ENCODE data around the gene CENPA.
"Not testable (repeated sequence)": the region's sequence is repeated elsewhere in the genome, so short reads cannot be mapped to it uniquely, and the experiment has no call there.

The CENPA gene

DNA sequence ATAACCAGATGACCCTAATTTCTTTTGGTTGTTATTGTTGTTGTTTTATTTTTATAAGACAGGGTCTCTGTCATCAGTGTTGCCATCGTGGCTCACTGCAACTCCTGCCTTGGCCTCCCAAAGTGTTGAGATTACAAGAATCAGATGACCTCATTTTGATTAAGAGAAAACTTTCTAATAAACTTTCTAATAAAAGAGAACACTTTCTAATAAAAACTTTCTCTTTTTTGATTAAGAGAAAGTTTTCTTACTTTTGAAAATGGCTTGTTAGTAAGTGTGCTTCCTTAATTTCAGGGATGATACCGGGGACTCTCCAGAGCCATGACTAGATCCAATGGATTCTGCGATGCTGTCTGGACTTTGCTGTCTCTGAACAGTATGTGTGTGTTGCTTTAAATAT, 7.7 kb downstream of the CENPA start:
- no peak for DNase-seq (ENCODE audit: low read depth)

DNA sequence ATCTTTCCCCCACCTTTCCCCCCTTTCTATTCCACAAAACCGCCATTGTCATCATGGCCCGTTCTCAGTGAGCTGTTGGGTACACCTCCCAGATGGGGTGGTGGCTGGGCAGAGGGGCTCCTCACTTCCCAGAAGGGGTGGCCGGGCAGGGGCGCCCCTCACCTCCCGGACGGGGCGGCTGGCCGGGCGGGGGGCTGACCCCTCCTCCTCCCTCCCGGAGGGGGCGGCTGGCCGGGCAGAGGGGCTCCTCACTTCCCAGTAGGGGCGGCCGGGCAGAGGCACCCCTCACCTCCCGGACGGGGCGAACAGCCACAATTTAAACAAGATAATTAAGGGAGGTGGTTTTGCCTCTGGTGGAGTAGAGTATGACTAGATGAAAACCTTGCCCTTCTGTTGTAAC, 9.3 kb downstream of the CENPA start:
- not testable (repeated sequence) for DNase-seq (ENCODE audit: low read depth)

DNA sequence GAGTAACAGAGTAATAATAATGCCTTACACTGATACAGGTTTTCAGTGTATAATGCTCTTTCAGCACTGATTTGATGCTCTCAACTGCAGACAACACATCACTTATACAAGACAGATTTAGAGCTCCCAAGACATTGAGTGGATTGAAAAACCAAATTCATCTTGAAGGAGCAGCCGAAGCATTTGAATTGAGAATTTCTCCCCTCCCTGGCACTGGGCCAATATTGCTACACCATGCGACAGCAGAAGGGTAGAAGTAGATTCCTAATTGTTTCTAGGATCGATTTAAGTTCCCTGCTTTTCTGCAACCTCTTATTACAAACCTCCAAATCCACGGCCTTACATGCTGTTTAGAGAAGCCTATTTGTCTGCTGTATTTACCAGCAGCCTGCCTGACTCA, 15.5 kb downstream of the CENPA start:
- DNase-seq (ENCODE audit: low read depth), result no peak

DNA sequence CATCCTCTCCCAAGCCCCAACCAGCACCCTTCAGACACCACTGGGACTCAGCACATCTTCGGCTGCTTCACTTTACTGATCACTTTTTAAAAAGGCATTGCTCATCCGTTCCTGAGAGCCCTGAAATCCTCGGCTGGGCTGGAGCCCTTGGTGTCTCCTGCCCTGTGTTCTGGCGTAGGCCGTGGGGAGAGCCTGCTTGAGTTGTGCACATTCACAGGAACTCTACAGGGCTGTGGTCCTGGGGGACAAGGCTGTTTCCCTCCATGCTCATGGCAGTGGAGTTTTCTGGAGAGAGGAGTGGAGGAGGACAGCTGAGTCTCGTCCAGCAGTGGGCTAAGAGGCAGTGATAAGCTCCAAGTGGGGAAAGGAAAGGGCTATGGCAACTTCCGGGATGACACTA, 15.9 kb downstream of the CENPA start:
- no peak for DNase-seq (ENCODE audit: low read depth)

DNA sequence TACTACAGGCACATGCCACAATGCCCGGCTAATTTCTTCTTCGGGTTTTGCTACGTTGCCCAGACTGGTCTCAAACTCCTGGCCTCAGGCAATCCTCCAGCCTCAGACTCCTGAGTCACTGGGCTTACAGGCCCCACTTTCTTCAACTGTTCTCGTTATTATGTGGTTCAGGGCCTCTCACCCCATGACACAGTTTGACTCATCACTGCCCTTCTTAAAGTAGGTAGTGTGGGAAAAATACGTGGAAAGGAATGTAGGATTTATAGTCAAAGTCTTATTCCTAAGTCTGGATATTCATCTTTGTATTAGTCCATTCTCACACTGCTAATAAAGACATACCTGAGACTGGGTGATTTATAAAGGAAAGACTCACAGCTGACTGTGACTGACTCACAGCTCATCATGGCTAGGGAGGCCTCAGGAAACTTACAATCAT, 19.4 kb downstream of the CENPA start:
- peak; percentile 98 for DNase-seq (ENCODE audit: low read depth)

DNA sequence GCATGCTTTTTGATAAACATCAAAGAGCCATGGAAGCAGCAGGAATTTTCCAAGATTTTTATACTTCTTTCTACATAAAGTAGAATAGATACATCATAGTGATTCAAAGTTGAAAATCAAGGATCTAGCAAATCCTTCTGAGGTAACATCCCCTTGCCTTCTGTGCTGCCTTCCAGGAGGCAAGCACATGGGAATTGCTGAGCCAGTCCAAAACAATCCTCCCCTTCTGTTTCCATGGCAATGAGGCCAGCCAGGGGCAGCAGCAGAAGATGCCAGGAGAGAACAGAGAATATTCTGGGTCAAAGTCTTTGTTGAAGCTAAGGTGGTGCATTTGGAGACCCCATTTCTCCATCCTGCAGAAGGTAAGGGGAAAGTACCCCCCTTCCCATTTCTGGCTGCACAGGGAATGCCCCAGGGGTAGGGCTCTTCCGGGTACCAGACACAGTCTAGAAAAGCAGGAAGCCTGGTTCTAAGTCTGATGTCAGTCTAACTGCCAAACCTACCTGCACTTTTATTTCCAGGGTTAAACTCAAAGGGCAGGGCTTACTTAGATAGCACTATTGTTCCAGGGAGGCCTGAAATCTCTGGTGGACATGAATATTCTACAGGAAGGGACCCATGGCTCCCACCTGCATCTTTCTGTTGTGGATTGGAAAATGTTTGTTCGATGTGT, 22.1 kb downstream of the CENPA start:
- no peak for DNase-seq (ENCODE audit: low read depth)

DNA sequence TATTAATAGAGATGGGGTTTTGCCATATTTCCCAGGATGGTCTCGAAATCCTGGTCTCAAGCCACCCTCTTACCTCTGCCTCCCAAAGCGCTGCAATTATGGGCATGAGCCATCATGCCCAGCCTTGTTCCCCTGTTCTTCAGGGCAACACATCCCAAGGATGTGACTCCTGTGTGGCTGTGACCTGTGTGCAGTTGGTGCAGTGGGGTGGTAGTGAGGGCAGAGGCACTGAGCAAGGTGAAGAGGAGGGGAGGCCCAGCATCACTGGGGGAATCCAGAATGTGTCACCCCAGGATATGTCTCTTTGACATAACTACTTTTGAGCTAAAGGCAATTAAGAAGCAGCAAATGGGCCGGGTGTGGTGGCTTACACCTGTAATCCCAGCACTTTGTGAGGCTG, 23.4 kb downstream of the CENPA start:
- no peak for DNase-seq (ENCODE audit: low read depth)

DNA sequence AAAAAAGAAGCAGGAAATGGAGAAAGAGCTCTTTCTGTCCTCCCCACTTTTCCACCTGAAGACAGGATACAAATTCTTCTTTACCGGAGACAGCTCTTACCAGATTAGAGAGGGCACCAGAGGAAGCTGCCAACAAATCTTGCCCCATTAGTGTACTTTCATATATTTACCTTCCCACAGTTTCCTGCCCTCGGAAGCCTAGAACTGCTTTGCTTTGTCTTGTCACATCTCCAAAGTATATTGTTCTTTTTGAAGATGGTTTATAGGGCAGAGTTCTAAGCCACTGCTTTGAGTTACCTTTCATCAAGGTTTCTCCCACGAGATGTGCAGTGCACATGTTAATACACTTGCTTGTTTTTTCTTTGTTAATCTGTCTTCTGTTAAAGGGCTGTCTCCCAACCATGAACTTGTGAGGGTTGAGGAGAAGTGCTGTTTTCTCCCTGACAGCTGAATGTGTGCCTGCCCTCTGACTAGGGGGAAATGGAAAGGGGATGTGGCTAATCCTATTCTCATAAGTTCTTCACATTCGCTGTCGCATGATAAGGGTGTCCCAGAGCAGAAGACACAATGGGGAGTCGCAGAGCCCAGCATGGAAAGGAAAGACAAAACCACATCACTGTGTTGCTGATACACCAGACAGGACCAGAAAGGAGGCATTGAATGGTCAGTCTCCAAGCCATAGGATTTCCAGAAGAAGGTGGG, 24.2 kb downstream of the CENPA start:
- DNase-seq (ENCODE audit: low read depth), result no peak

DNA sequence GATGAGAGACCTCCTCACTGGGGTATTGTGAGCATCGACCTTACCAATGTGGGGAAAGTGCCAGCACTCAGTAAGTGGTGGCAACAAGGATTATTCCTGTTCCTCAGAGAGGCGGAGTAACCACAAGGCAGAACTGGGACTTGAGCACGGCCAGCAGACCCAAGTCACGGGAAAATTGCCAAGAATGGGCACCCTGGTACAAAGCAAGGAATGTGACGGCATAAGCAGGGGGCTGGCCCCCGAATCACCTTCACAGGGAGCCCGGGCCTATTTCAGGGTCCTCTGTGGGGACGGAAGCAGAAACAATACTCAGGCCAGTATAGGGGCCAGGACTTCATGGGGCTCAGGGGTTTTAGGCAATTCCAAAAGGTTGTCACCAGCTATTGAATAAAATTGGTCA, 25.4 kb downstream of the CENPA start:
- DNase-seq (ENCODE audit: low read depth), result no peak

DNA sequence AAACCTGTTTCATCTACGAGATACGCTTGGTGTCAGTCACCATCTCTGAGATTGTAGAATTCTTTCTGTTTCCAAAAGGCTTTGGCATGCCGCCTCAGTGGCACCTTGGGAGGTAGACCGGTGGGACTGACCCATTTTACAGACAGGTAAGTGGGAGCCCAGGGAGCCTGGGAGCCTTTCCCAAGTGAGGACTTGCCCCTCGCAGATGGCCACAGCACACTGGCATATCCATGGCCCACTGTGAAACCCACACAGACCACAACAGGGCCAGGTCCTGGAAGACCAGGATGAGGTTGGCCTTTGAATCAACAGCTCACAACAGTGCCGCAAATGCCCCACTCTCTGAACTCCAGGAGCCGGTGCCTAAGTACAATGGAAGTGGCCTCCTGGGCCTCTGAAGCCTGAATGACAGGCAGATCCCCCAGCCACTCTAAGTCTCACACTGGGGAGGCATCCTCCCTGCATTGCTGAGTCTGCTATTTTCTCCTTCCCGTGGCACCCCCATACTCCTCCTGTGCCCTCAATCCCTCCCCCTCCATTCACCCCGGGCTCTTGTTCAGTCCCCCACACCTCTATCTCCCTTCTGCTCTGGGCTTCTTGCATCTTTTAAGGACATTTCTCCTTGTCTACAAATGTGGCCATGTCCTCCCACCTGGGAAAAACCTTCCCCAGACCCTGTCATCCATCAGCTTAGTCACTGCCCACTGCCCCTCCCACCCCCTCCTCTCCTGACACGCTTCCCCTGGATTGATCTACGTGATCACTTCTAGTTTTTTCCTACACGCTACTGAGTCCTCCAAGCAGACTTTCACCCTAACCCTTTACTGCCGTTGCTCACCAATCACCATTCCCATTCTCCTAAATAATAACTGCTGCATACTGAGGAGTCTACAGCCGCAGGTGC, 26.2 kb downstream of the CENPA start:
- no peak for DNase-seq (ENCODE audit: low read depth)

DNA sequence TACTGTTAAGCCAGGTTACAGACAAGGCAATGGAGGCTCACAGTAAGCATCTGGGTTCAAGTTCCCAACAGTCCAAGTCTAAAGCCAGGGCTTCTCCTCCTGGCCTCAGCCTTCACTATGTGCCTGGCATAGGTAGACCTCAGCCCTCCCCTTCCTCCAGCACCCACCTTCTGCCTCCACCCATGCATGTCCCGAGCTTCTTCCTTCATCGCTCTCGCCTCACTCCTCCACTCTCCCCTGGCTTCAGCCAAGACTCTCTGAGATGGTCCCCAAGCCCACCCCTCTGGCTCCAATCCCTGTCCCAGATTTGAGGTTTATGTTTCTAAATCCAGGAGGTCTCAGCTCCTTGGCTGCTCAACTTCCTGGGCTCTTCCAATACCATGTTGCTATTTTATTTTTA, 26.9 kb downstream of the CENPA start:
- DNase-seq (ENCODE audit: low read depth), result no peak

DNA sequence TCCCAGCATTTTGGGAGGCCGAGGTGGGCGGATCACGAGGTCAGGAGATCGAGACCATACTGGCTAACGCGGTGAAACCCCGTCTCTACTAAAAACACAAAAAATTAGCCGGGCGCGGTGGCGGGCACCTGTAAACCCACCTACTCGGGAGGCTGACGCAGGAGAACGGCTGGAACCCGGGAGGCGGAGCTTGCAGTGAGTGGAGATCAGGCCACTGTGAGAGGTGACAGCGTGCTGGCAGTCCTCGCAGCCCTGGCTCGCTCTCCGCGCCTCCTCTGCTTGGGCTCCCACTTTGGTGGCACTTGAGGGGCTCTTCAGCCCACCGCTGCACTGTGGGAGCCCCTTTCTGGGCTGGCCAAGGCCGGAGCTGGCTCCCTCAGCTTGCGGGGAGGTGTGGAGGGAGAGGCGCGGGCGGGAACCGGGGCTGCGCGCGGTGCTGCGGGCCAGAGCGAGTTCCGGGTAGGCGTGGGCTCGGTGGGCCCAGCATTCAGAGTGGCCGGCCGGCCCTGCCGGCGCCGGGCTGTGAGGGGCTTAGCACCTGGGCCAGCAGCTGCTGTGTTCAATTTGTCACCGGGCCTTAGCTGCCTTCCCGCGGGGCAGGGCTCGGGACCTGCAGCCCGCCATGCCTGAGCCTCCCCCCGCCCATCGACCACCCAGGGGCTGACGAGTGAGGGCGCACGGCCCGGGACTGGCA, 28.4 kb downstream of the CENPA start:
- not testable (repeated sequence) for DNase-seq (ENCODE audit: low read depth)

DNA sequence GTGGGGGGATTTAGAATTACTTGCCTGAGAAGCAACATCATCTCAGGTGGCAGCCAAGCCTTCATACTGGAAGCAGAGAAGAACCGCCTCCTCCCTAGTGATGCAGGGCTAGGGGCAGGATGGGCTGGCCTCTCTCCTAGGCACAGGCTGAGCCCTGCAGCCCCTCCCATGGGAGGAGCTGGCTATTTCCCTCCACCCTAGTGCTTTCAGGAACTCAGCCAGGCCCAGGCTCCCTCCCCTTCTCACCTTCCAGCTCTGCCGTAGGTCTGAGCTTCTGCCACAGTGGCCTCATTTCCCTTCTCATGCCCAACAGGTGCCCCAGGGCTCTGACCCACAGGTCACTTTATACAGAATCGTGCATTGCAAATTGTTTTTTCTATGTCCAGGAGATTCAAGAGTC, 31.0 kb downstream of the CENPA start:
- no peak for DNase-seq (ENCODE audit: low read depth)

DNA sequence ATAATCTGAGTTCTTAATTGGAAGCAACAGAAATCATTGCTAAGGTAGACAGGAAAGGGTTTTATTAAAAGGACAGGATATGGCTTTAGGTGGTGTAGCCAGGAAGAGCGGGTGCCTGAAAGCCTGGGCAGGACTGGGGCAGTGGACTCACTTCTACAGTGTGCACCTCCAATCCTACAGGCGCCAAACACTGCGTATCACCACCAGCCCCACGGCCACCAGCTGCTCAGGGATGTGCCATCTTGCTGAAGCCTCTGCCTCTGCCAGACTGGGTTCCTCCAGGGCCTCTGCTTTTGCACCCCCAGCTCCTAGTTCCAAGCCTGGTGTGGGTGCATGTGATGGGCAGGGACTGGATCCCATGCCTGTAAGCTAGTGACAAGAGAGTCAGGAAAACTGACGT, 32.4 kb downstream of the CENPA start:
- no peak for DNase-seq (ENCODE audit: low read depth)

DNA sequence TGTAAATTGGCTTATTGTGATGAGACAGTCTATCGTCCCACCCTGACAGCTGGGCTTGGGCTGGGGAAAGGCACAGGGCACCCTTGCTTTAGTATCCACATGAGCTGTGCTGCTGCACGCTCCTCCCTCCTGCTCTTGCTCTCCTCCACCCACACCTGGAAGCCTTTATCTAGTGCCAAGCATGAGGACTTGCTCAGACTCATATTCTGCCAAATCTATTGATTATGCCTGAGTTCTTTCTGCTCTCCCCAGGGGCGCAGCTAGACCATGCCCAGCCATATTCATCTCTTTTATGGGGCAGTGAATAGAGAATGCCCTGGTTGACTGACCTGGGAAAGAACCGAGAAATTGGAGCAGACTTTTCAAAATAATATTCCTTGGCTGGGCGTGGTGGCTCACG, 33.1 kb downstream of the CENPA start:
- DNase-seq (ENCODE audit: low read depth), result no peak

DNA sequence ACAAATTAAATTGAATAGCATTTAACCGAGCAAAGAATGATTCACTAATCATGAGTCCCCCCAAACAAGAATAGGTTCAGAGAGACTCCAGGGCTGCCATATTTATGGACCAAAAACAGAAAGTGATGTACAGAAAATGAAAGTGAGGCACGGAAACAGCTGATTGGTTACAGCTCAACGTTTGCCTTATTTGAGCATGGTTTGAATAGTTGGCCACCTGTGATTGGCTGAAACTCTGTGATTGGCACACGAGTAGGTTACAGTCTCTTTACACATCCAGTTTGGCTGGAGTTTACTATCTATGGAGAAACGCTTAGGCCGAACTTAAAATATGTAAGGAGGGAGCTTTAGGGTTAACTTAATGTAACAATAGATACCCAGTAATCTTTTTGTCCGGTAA, 35.1 kb downstream of the CENPA start:
- DNase-seq (ENCODE audit: low read depth), result no peak

DNA sequence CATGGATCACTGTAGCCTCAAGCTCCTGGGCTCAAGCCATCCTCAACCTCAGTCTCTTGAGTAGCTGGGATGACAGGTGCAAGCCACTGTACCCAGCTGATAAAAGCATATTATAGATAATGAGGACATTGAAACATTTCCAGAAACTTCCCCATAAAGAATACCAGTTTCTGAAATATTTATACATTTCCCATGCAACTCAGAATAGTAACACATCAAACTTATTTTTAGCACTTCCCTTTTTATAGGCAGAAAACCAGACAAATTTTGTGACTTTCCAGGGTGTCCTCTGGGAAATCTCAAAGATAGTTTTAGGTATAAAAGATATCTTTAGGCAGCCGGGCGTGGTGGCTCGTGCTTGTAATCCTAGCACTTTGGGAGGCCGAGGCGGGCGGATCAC, 37.0 kb downstream of the CENPA start:
- DNase-seq (ENCODE audit: low read depth), result no peak

DNA sequence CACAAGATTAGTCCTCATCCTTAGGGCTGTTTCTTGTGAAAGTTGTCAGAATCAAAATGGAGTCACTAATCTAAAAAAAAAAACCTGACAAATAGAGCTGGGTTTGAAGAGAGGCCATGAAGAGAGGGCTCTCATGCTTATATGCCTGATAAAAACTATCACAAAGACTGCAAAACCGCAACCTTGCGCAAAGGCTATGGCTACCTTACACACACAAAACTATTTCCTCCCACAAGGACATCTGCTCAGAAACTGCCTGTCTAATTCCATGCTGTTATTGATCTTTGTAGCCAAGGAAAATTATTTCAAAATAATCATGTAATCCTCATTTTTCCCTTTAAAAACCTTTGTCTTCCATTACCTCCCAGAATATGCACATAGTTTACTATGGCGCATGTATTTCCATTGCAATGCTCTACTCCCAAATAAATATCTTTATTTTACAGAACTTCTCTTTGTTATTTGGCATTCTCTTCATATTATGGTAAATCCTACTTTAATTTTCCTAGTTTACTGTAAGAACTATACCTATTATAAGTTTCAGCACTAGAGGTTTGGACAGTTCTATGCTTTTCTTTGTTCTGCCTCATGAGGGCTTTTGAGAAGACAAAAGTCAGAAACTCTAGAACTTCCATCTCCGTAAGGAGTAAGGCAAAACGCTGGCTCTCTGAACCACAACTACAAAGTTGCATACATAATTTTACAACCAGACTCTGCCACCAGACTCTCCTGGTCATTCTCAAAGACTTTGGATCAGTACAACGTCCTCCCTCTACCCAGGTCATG, 52.5 kb downstream of the CENPA start:
- peak; percentile 43 for DNase-seq (ENCODE audit: low read depth)

DNA sequence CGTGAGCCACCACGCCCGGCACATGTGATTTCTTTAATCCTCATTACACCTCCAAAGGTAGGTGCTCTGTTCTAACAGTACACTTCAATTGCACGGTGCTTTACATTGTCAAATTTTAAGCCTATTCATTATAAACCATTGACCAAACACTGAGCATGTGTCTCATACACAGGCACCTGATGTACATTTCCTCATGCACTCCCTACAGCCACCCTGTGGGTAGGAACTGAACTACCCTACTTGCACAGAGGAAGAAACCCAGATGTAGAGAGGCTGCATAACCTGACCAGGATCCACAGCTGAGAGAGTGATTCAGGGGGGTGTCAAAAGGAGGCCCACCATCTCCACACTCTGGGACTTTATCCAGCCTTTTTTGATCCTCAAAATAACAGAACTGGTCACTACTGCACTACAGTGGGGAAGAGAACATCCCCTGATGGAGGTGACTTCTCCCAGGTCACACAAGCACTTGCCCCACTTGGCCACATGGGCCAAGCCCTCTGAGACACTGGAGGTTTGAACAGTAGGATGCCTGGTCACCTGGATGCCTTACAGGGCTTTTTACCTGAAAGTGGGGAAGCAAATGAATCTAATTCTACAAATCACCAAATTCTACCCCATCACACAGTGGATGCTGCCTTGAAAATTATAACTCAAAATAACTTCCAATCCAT, 55.2 kb downstream of the CENPA start:
- peak; percentile 29 for DNase-seq (ENCODE audit: low read depth)

DNA sequence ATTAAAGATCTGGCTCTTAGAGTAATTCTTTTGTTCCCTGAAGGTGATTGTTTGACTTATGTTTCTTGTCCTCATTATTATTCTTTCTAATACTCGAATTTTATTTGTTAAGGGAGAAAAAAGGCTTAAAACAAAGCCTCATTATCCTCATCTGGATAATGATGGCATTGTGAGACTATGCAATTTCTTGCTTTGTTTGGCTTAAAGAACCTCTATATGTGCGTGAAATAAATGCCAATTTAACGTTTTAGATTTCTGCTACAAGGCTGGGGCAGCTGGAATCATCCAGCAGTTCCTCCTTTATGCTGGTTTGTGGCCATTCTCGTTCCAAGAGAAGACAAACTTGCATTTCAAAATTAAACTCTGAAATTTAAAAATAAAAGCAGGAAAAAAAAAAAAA, 57.2 kb downstream of the CENPA start:
- no peak for DNase-seq (ENCODE audit: low read depth)

Data from ELR (cell line).